ENCODE data around the gene PPP2R2B. TPM values are rescaled to one million over a fixed set of nuclear protein-coding genes. Genes with fewer than 3 reads are reported as not detected.

Gene PPP2R2B
- total RNA-seq, 1 donor from 2014 or later: 0.76 TPM

GRCh38 chr5:146778795-146779194, 99.8 kb downstream of the PPP2R2B start:
- no peak for ATAC-seq

- ATAC-seq: no peak
Observed at GRCh38 chr5:146778261-146778660, 100.3 kb downstream of the PPP2R2B start.

GRCh38 chr5:146772881-146773466, 105.6 kb downstream of the PPP2R2B start:
- no peak for ATAC-seq

- ATAC-seq: no peak
Observed at GRCh38 chr5:146770980-146771379, 107.6 kb downstream of the PPP2R2B start.

- no peak for ATAC-seq
Observed at GRCh38 chr5:146770546-146770945, 108.0 kb downstream of the PPP2R2B start.

- ATAC-seq: no peak
Observed at GRCh38 chr5:146767534-146767933, 111.0 kb downstream of the PPP2R2B start.

- ATAC-seq: no peak
Observed at GRCh38 chr5:146766013-146766412, 112.5 kb downstream of the PPP2R2B start.

- no peak for ATAC-seq
Observed at GRCh38 chr5:146765089-146765832, 113.3 kb downstream of the PPP2R2B start.

- no peak for ATAC-seq
Observed at GRCh38 chr5:146762830-146763229, 115.7 kb downstream of the PPP2R2B start.

- no peak for ATAC-seq
Observed at GRCh38 chr5:146761811-146762210, 116.7 kb downstream of the PPP2R2B start.

- ATAC-seq: no peak
Observed at GRCh38 chr5:146758938-146759337, 119.6 kb downstream of the PPP2R2B start.

GRCh38 chr5:146758076-146758475, 120.5 kb downstream of the PPP2R2B start:
- ATAC-seq: no peak

- ATAC-seq: no peak
Observed at GRCh38 chr5:146756546-146756945, 122.0 kb downstream of the PPP2R2B start.

- ATAC-seq: no peak
Observed at GRCh38 chr5:146755793-146756192, 122.8 kb downstream of the PPP2R2B start.

- no peak for ATAC-seq
Observed at GRCh38 chr5:146754621-146755020, 123.9 kb downstream of the PPP2R2B start.

- ATAC-seq: no peak
Observed at GRCh38 chr5:146753641-146754040, 124.9 kb downstream of the PPP2R2B start.

- no peak for ATAC-seq
Observed at GRCh38 chr5:146751781-146752401, 126.7 kb downstream of the PPP2R2B start.

GRCh38 chr5:146751054-146751453, 127.5 kb downstream of the PPP2R2B start:
- ATAC-seq: peak; percentile 83

- ATAC-seq: no peak
Observed at GRCh38 chr5:146748533-146748932, 130.0 kb downstream of the PPP2R2B start.

GRCh38 chr5:146745931-146746577, 132.5 kb downstream of the PPP2R2B start:
- no peak for ATAC-seq

GRCh38 chr5:146744068-146744745, 134.3 kb downstream of the PPP2R2B start:
- no peak for ATAC-seq

- ATAC-seq: no peak
Observed at GRCh38 chr5:146734936-146735577, 143.5 kb downstream of the PPP2R2B start.
